Measurements from ENCODE around the gene SEMA6A. TPM values are rescaled to one million over a fixed set of nuclear protein-coding genes. Genes with fewer than 3 reads are reported as not detected.

The SEMA6A gene
- total and polyA plus RNA-seq, 4 donors, result 3.4 to 31.6 (median 12.0) TPM

GRCh38 chr5:116600876-116601275 lies 26.3 kb upstream of the SEMA6A start:
- peaks cover 0 to 35% (median 9%) of the 10 kb centered on the region in 5 donors for H3K4me1 ChIP-seq (ENCODE audit: control insufficient read depth in 5 of 5, insufficient read depth in 5 of 5, low read length in 5 of 5)
- ATAC-seq (ENCODE audit: insufficient read depth, low FRiP score), result peak; percentile 62
- no peak for TF ChIP-seq CTCF (IDR thresholded peaks at IDR 0.05; ENCODE audit: control extremely low read depth, extremely low read depth)

GRCh38 chr5:116598911-116599310 lies 24.3 kb upstream of the SEMA6A start:
- no peaks in the 10 kb centered on the region for H3K9me3 ChIP-seq (ENCODE audit: control insufficient read depth in 4 of 4, insufficient read depth in 3 of 4, low read length in 3 of 4)
- 85 to 91% methylated on average over 1 of the region's 1 CpG for WGBS, 2 donors
- H3K4me1 ChIP-seq (ENCODE audit: control insufficient read depth in 5 of 5, insufficient read depth in 5 of 5, low read length in 5 of 5), result peaks cover 0 to 29% (median 4%) of the 10 kb centered on the region in 5 donors
- no peak overlapping the region for H3K27ac ChIP-seq (ENCODE audit: low read depth in 1 of 2, low read length in 1 of 2)
- DNase-seq, result peak in 2 of 3 donors; percentile 63 to 83
- H3K9ac ChIP-seq (ENCODE audit: insufficient read depth in 1 of 2, low read length in 2 of 2), result no peak overlapping the region
- TF ChIP-seq CTCF (IDR thresholded peaks at IDR 0.05; ENCODE audit: control extremely low read depth, extremely low read depth), result no peak
- no peaks in the 10 kb centered on the region for H3K36me3 ChIP-seq (ENCODE audit: control insufficient read depth in 4 of 4, insufficient read depth in 4 of 4, low read length in 4 of 4)
- H3K27me3 ChIP-seq (ENCODE audit: control insufficient read depth in 3 of 3, insufficient read depth in 3 of 3, low read length in 2 of 3), result no peaks in the 10 kb centered on the region
- ATAC-seq (ENCODE audit: insufficient read depth, low FRiP score), result no peak
- H3K4me3 ChIP-seq, result no peak overlapping the region

More at GRCh38 chr5:116600876-116601275, 26.3 kb upstream of the SEMA6A start:
- Histone ChIP-seq H3K4me3 (no peak overlapping the region), H3K36me3 (ENCODE audit: control insufficient read depth in 4 of 4, insufficient read depth in 4 of 4, low read length in 4 of 4) (no peaks in the 10 kb centered on the region), H3K27ac (ENCODE audit: low read depth in 1 of 2, low read length in 1 of 2) (no peak overlapping the region), H3K9me3 (ENCODE audit: control insufficient read depth in 4 of 4, insufficient read depth in 3 of 4, low read length in 3 of 4) (no peaks in the 10 kb centered on the region), H3K27me3 (ENCODE audit: control insufficient read depth in 3 of 3, insufficient read depth in 3 of 3, low read length in 2 of 3) (no peaks in the 10 kb centered on the region), H3K9ac (ENCODE audit: insufficient read depth in 1 of 2, low read length in 2 of 2) (no peak overlapping the region)
- no peak for DNase-seq
- 81 to 89% methylated on average over 3 of the region's 3 CpGs for WGBS, 2 donors

GRCh38 chr5:116595498-116595897 lies 20.9 kb upstream of the SEMA6A start:
- 53 to 75% methylated on average over 3 of the region's 3 CpGs for WGBS, 2 donors
- H3K27ac ChIP-seq (ENCODE audit: low read depth in 1 of 2, low read length in 1 of 2), result no peak overlapping the region
- no peak for TF ChIP-seq CTCF (IDR thresholded peaks at IDR 0.05; ENCODE audit: control extremely low read depth, extremely low read depth)
- H3K4me3 ChIP-seq, result no peak overlapping the region
- no peaks in the 10 kb centered on the region for H3K36me3 ChIP-seq (ENCODE audit: control insufficient read depth in 4 of 4, insufficient read depth in 4 of 4, low read length in 4 of 4)
- peaks cover 0 to 20% (median 4%) of the 10 kb centered on the region in 5 donors for H3K4me1 ChIP-seq (ENCODE audit: control insufficient read depth in 5 of 5, insufficient read depth in 5 of 5, low read length in 5 of 5)
- no peaks in the 10 kb centered on the region for H3K9me3 ChIP-seq (ENCODE audit: control insufficient read depth in 4 of 4, insufficient read depth in 3 of 4, low read length in 3 of 4)
- H3K27me3 ChIP-seq (ENCODE audit: control insufficient read depth in 3 of 3, insufficient read depth in 3 of 3, low read length in 2 of 3), result no peaks in the 10 kb centered on the region
- ATAC-seq (ENCODE audit: insufficient read depth, low FRiP score) (no peak), DNase-seq (peak in 1 of 3 donors; percentile 27)
- no peak overlapping the region for H3K9ac ChIP-seq (ENCODE audit: insufficient read depth in 1 of 2, low read length in 2 of 2)

GRCh38 chr5:116593340-116593739 lies 18.7 kb upstream of the SEMA6A start:
- no peak overlapping the region for H3K9ac ChIP-seq (ENCODE audit: insufficient read depth in 1 of 2, low read length in 2 of 2)
- no peaks in the 10 kb centered on the region for H3K27me3 ChIP-seq (ENCODE audit: control insufficient read depth in 3 of 3, insufficient read depth in 3 of 3, low read length in 2 of 3)
- ATAC-seq (ENCODE audit: insufficient read depth, low FRiP score), result no peak
- peaks cover 0 to 9% (median 0%) of the 10 kb centered on the region in 5 donors for H3K4me1 ChIP-seq (ENCODE audit: control insufficient read depth in 5 of 5, insufficient read depth in 5 of 5, low read length in 5 of 5)
- H3K4me3 ChIP-seq, result no peak overlapping the region
- H3K9me3 ChIP-seq (ENCODE audit: control insufficient read depth in 4 of 4, insufficient read depth in 3 of 4, low read length in 3 of 4), result no peaks in the 10 kb centered on the region
- no peak for TF ChIP-seq CTCF (IDR thresholded peaks at IDR 0.05; ENCODE audit: control extremely low read depth, extremely low read depth)
- no peaks in the 10 kb centered on the region for H3K36me3 ChIP-seq (ENCODE audit: control insufficient read depth in 4 of 4, insufficient read depth in 4 of 4, low read length in 4 of 4)
- DNase-seq, result no peak
- H3K27ac ChIP-seq (ENCODE audit: low read depth in 1 of 2, low read length in 1 of 2), result no peak overlapping the region
- WGBS, 2 donors, result 93 to 96% methylated on average over 5 of the region's 5 CpGs
